GM12801 (cell line): ENCODE data around the gene MGAT4A.

Source experiments
- TF ChIP-seq, protein P1 (sequence below): IDR thresholded peaks from one replicate; pipeline ENCODE4 v1.5.1; 2011; ENCODE audit warnings: control low read depth; ENCODE audit not compliant: insufficient read length; ENCODE audit errors: extremely low read depth

MGAT4A gene

DNA sequence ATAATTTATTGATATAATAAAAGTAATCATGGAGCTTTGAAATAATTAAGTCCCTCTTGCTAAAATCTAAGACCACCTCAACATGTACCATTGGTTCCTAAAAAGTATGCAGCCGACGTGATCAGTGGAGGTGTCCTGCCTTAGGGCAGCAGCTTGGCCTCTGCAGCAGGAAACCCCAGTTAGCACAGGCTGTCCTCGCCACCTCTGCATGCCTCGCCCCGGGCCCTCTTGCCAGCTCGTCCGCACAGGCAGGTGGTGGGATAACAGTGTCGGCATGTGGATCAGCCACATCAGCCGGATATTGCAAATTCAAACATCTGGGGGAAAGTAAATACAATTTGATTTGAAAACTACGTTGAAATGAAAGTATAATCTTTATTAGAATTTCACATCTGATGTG lies 145.5 kb downstream of the MGAT4A start:
- TF ChIP-seq, protein P1, sequence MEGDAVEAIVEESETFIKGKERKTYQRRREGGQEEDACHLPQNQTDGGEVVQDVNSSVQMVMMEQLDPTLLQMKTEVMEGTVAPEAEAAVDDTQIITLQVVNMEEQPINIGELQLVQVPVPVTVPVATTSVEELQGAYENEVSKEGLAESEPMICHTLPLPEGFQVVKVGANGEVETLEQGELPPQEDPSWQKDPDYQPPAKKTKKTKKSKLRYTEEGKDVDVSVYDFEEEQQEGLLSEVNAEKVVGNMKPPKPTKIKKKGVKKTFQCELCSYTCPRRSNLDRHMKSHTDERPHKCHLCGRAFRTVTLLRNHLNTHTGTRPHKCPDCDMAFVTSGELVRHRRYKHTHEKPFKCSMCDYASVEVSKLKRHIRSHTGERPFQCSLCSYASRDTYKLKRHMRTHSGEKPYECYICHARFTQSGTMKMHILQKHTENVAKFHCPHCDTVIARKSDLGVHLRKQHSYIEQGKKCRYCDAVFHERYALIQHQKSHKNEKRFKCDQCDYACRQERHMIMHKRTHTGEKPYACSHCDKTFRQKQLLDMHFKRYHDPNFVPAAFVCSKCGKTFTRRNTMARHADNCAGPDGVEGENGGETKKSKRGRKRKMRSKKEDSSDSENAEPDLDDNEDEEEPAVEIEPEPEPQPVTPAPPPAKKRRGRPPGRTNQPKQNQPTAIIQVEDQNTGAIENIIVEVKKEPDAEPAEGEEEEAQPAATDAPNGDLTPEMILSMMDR = no peak

DNA sequence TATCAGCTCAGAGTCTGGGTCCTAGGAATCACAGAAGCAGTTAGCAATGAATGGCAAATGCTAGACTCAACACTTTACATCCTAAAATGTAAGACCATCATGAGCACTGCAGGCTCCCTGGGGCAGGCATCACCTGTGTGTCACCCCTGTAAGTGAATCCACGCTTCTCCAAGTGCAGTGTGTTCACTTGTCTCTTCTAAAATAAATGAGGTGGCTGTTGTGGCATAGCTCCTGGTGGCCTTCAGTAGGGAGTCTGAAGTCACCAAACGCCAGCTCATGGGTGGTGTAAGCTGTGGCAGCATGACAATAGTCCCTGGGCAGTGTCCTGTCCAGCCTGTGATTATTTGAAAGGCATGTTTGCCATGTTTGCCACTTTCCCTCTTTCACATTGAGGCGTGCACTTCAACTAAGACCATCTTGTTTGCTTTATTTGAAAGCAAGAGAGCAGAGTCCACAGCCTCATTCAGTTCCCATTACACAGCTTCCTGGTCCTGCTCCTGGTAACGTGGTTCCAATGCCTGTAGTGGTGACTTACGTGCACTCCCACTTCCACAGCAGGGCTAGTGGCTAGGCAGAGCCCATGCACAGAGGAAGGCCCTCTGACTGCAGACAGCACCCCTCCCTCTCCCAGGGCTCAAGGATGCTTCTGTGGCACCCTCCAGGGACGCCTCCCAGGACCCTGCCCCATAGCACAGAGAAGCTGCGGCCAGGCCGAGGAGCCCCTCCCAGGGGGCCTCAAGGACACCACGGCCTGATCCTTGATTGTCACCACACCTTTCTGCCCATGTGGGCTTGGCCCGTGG lies 146.9 kb downstream of the MGAT4A start:
- TF ChIP-seq, protein P1 = no peak

DNA sequence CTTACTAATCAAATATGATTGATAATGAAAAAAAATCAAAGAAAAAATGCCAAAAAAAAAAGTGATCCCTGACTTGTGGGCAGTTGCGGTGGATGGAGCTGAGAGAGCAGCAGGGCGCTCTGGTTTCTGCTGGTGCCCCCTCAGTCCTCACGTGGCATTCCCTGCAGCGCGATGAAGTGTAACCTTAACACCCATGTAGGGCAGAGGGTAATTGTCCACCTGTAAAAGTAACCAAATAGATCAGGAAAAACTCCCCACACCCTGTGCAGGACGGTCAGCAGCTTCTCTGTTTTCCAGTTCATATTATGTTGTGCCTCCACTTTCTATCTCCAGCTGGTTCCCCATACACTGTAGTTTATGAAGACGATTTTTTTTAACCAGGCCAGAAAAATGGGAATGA lies 147.7 kb downstream of the MGAT4A start:
- TF ChIP-seq, protein P1 = no peak

DNA sequence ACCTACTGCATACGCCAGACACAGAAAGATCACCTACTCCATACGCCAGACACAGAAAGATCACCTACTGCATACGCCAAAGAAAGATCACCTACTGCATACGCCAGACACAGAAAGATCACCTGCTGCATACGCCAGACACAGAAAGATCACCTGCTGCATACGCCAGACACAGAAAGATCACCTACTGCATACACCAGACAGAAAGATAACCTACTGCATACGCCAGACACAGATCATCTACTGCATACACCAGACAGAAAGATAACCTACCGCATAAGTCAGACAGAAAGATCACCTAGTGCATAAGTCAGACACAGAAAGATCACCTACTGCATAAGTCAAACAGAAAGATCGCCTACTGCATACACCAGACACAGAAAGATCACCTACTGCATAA lies 148.4 kb downstream of the MGAT4A start:
- TF ChIP-seq, protein P1 = no peak

DNA sequence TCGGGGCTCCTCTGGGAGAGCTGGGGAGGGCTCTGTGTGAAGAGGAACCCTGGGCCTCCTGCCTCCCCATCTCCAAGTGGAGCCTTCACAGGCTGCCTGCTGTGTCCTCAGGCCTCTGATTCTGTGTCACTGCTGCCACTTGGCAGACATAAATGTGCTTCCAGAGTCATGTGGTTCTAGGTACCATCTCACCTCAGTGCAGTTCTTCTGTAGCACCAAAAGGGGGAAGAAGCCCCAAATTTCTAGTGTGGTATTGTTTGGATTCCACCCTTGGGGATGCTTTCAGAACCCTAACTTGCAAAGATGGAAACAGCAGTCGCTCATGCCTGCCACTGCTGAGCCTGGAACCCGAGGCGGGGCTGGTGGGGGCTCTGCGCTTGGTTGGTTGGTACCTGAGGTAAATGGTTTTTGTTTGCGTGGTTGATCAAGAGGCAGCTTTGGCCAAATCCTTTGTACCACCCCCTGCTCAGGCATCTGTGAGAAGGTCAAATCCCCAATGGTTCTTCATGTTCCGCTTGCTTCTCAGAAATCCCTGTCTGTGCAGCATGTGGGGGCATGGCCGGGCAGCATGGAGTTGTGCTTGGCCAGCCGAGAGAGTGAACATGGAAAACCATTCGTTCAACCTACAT lies 150.2 kb downstream of the MGAT4A start:
- TF ChIP-seq, protein P1 = no peak

DNA sequence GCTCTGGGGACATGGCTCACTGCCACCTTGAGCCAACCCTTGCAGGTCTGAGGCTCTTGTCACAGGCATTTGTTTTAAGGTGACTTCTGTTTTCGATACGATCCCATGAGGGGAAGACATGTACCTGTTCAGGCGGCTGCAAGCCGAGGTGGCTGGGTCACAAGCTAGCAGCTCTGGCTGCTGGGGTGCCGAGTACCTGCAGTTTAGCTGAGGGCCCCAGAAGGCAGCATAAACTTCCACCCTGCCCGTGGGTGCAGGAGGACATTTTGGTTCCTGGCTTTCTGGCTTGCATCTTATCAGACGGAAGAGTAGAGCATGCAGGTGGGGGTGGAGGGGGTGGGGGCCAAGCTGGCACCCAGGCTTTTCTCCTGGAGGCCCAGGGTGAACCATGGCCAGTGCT lies 151.0 kb downstream of the MGAT4A start:
- TF ChIP-seq, protein P1 = no peak

DNA sequence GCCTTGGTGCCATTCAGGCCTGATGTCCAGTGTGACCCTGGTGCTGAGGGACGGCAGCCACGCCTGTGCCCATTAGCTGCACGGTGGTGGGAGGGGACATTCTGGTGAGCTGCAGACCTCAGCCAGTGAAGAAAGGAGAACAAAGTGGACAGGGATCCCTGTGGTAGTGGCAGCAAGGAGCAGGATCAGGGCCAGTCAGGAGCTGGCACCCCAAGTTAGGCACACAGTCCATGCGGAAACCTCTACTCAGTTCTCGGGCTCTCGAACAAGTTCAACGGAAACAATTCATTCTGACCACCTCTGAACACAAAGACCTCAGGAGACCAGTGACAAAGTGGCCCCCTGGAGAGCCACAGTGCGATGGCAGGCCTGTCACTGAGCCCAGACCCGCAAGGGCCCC lies 152.7 kb downstream of the MGAT4A start:
- TF ChIP-seq, protein P1 = no peak
